HepG2 (cell line): ENCODE results near the gene LITAFD. TPM values are rescaled to one million over a fixed set of nuclear protein-coding genes. Genes with fewer than 3 reads are reported as not detected.

ENCODE experiments used
- GABPA ChIP-seq, 2 experiments: IDR thresholded peaks; 2 replicates each; pipeline ENCODE4 v1.6.1; 2011 to 2016; ENCODE audit warnings: low read depth in 2 of 2, low read length in 1 of 2, missing biosample characterization in 1 of 2, missing genetic modification characterization in 1 of 2
- HDAC6 ChIP-seq: fragments of 200-600 bp; sonication (generic); IDR thresholded peaks from 2 replicates; pipeline ENCODE4 v1.7.0; 2017; ENCODE audit warnings: mild to moderate bottlenecking, antibody characterized with exemption, low read length, low read depth
- HNRNPUL1 ChIP-seq: fragments of 200-400 bp; formaldehyde crosslinking; IDR thresholded peaks from 2 replicates; pipeline ENCODE4 v1.6.1; 2017; ENCODE audit warnings: low read depth, mild to moderate bottlenecking, low read length, moderate library complexity
- LCORL ChIP-seq, 2 experiments: fragments of 450-650 bp in 1 of 2; sonication (generic) in 1 of 2; formaldehyde crosslinking in 1 of 2; IDR thresholded peaks; 2 replicates each; pipeline versions ENCODE4 v1.5.0 to v1.6.1; 2017 to 2020; ENCODE audit warnings: antibody characterized with exemption in 1 of 2, missing genetic modification reagents in 1 of 2
- MAFF ChIP-seq: IDR thresholded peaks from 2 replicates; pipeline ENCODE4 v1.6.1; 2011; ENCODE audit warnings: low read depth, low read length, improper control_type of control experiment
- RAD21 ChIP-seq: fragments of 450-650 bp; formaldehyde crosslinking; IDR thresholded peaks from 2 replicates; pipeline ENCODE4 v1.5.0; 2020; ENCODE audit warnings: mild to moderate bottlenecking
- SIX1 ChIP-seq: sonication (generic); formaldehyde crosslinking; IDR thresholded peaks from 2 replicates; pipeline ENCODE4 v1.4.0; 2020; ENCODE audit warnings: missing genetic modification reagents, borderline replicate concordance
- THAP11 ChIP-seq: IDR thresholded peaks from 2 replicates; pipeline ENCODE4 v1.6.1; 2016; ENCODE audit warnings: missing biosample characterization, missing genetic modification reagents
- ZFP37 ChIP-seq: sonication (generic); formaldehyde crosslinking; IDR thresholded peaks from 2 replicates; pipeline ENCODE4 v1.4.0; 2020; ENCODE audit warnings: missing genetic modification reagents, borderline replicate concordance
- ZFP41 ChIP-seq: sonication (generic); formaldehyde crosslinking; IDR thresholded peaks from 2 replicates; pipeline ENCODE4 v1.4.0; 2020; ENCODE audit warnings: mild to moderate bottlenecking, missing genetic modification reagents, borderline replicate concordance
- ZNF773 ChIP-seq: sonication (generic); formaldehyde crosslinking; IDR thresholded peaks from 2 replicates; pipeline ENCODE4 v1.4.0; 2020; ENCODE audit warnings: missing genetic modification reagents, borderline replicate concordance
- polyA plus RNA-seq, 8 experiments: library from polyadenylated mRNA; depleted of rRNA in 3 of 8; stranded (reverse) in 7 of 8; unstranded in 1 of 8; fragments of >200 nt; fragmentation: Illumina TruSeq in 4 of 8; extraction: Trizol in 4 of 8; gene quantifications; 2 replicates each; pipeline versions ENCODE4 v1.2.1 to v1.2.3, GENCODE V29; 2011 to 2016; ENCODE audit warnings: low read depth in 4 of 8, missing spikeins in 1 of 8, mixed read lengths in 1 of 8; ENCODE audit not compliant: insufficient read depth in 1 of 8
- total RNA-seq, 5 experiments: library from RNA; depleted of rRNA; stranded (reverse); fragments of >200 nt; fragmentation: Illumina TruSeq; extraction: Trizol; gene quantifications; 2 replicates each; pipeline ENCODE4 v1.2.3, GENCODE V29; 2016; ENCODE audit warnings: low read depth in 1 of 5
- TF ChIP-seq, protein P1 (sequence below): sonication (generic); formaldehyde crosslinking; conservative IDR thresholded peaks from 2 replicates; pipeline ENCODE4 v1.4.0; 2020; ENCODE audit warnings: missing genetic modification reagents
- TF ChIP-seq, protein P2 (sequence below): sonication (generic); formaldehyde crosslinking; IDR thresholded peaks from 2 replicates; pipeline ENCODE4 v1.5.1; 2020; ENCODE audit warnings: missing genetic modification reagents, mild to moderate bottlenecking, borderline replicate concordance
- TF ChIP-seq, protein P3 (sequence below): sonication (generic); formaldehyde crosslinking; IDR thresholded peaks from 2 replicates; pipeline ENCODE4 v1.4.0; 2020; ENCODE audit warnings: mild to moderate bottlenecking, missing genetic modification reagents
- TF ChIP-seq, protein P4 (sequence below): sonication (generic); formaldehyde crosslinking; IDR thresholded peaks from 2 replicates; pipeline ENCODE4 v1.4.0; 2020; ENCODE audit warnings: mild to moderate bottlenecking, missing genetic modification reagents

Gene LITAFD
- total and polyA plus RNA-seq, 2 of the 13 experiments (the other 11 are each of a cell fraction or from before 2014, with no cell fraction given) = not detected

DNA sequence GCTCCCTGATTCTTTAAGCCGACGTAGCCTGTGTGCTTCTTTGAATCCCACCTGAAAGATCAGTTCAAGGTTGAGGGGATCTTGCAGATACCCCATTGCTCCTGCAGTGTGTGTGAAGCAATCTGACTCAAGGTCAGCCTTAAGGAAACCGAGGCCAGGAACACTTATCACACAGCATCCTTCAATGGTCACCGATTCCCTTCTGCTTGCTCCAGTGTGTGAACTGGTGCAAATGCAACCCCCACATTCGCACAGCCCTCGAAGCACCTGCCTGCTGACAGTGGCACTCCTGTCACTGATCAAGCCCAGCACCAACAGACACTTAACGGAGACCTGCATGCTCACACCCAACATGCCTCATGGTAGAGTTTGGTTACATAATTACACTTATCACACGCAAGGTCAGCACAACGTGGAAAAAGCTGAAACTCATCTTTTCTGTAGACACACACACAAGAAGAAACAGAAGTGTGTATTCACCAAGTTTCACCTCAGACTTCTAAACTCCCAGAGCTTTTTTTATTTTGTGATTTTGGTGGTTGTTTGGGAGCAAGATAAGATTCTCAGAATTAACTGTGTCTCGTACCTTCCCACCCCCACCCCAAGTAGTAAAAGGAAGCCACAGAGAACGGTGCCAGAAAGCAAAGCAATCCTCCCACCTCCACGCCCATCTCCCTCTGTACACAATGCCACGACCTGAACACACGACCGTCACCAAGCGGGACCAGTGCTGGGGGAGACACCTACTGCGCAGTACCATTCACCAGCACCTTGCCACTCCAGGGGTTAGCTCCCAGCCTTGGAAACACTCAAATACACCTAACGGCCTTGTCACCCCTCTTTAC, 37.2 kb downstream of the LITAFD start (continued):
- no peak for TF ChIP-seq LCORL (IDR thresholded peaks at IDR 0.05)
- no peak for TF ChIP-seq LCORL (CRISPR knock-in tag; IDR thresholded peaks at IDR 0.05)
- TF ChIP-seq ZFP41 (CRISPR knock-in tag) = no peak
- no peak for TF ChIP-seq HDAC6
- TF ChIP-seq ZNF773 = no peak
- TF ChIP-seq, protein P1, sequence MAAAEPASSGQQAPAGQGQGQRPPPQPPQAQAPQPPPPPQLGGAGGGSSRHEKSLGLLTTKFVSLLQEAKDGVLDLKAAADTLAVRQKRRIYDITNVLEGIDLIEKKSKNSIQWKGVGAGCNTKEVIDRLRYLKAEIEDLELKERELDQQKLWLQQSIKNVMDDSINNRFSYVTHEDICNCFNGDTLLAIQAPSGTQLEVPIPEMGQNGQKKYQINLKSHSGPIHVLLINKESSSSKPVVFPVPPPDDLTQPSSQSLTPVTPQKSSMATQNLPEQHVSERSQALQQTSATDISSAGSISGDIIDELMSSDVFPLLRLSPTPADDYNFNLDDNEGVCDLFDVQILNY = no peak
- peak; percentile 54; the same call in 1 of the 2 replicates for TF ChIP-seq MAFF
- TF ChIP-seq, protein P2, sequence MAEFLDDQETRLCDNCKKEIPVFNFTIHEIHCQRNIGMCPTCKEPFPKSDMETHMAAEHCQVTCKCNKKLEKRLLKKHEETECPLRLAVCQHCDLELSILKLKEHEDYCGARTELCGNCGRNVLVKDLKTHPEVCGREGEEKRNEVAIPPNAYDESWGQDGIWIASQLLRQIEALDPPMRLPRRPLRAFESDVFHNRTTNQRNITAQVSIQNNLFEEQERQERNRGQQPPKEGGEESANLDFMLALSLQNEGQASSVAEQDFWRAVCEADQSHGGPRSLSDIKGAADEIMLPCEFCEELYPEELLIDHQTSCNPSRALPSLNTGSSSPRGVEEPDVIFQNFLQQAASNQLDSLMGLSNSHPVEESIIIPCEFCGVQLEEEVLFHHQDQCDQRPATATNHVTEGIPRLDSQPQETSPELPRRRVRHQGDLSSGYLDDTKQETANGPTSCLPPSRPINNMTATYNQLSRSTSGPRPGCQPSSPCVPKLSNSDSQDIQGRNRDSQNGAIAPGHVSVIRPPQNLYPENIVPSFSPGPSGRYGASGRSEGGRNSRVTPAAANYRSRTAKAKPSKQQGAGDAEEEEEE (CRISPR knock-in tag) = no peak
- no peak for TF ChIP-seq GABPA (IDR thresholded peaks at IDR 0.05; ENCODE audit: low read depth, low read length)
- no peak for TF ChIP-seq GABPA (CRISPR knock-in tag; IDR thresholded peaks at IDR 0.05; ENCODE audit: low read depth)
- TF ChIP-seq ZFP37 = no peak
- TF ChIP-seq HNRNPUL1 = no peak
- TF ChIP-seq, protein P3, sequence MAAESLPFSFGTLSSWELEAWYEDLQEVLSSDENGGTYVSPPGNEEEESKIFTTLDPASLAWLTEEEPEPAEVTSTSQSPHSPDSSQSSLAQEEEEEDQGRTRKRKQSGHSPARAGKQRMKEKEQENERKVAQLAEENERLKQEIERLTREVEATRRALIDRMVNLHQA (CRISPR knock-in tag) = no peak
- TF ChIP-seq, protein P4, sequence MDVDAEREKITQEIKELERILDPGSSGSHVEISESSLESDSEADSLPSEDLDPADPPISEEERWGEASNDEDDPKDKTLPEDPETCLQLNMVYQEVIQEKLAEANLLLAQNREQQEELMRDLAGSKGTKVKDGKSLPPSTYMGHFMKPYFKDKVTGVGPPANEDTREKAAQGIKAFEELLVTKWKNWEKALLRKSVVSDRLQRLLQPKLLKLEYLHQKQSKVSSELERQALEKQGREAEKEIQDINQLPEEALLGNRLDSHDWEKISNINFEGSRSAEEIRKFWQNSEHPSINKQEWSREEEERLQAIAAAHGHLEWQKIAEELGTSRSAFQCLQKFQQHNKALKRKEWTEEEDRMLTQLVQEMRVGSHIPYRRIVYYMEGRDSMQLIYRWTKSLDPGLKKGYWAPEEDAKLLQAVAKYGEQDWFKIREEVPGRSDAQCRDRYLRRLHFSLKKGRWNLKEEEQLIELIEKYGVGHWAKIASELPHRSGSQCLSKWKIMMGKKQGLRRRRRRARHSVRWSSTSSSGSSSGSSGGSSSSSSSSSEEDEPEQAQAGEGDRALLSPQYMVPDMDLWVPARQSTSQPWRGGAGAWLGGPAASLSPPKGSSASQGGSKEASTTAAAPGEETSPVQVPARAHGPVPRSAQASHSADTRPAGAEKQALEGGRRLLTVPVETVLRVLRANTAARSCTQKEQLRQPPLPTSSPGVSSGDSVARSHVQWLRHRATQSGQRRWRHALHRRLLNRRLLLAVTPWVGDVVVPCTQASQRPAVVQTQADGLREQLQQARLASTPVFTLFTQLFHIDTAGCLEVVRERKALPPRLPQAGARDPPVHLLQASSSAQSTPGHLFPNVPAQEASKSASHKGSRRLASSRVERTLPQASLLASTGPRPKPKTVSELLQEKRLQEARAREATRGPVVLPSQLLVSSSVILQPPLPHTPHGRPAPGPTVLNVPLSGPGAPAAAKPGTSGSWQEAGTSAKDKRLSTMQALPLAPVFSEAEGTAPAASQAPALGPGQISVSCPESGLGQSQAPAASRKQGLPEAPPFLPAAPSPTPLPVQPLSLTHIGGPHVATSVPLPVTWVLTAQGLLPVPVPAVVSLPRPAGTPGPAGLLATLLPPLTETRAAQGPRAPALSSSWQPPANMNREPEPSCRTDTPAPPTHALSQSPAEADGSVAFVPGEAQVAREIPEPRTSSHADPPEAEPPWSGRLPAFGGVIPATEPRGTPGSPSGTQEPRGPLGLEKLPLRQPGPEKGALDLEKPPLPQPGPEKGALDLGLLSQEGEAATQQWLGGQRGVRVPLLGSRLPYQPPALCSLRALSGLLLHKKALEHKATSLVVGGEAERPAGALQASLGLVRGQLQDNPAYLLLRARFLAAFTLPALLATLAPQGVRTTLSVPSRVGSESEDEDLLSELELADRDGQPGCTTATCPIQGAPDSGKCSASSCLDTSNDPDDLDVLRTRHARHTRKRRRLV (CRISPR knock-in tag) = no peak
- no peak for TF ChIP-seq THAP11 (CRISPR knock-in tag)
- no peak for TF ChIP-seq RAD21
- TF ChIP-seq SIX1 (CRISPR knock-in tag) = no peak
